Skeletal muscle satellite cell (primary cell): ENCODE results near the gene CALML5.

Experiments used
- H3K27me3 ChIP-seq: 2 replicates; pipeline ENCODE4 v1.7.0; 2013; ENCODE audit warnings: low read length; ENCODE audit not compliant: control insufficient read depth, insufficient read depth
- H3K36me3 ChIP-seq: 2 replicates; pipeline ENCODE4 v1.7.0; 2013; ENCODE audit warnings: mild to moderate bottlenecking, control low read depth, low read length; ENCODE audit not compliant: insufficient read depth
- H3K4me1 ChIP-seq: 2 replicates; pipeline ENCODE4 v1.7.0; 2013; ENCODE audit warnings: low read length; ENCODE audit not compliant: control insufficient read depth, insufficient read depth
- H3K4me2 ChIP-seq: 2 replicates; pipeline ENCODE4 v1.7.0; 2013; ENCODE audit warnings: mild to moderate bottlenecking, low read length
- H3K4me3 ChIP-seq: 2 replicates; pipeline ENCODE4 v1.7.0; 2013; ENCODE audit warnings: low read length
- H3K9ac ChIP-seq: 2 replicates; pipeline ENCODE4 v1.7.0; 2013; ENCODE audit warnings: mild to moderate bottlenecking, low read depth, low read length, moderate library complexity
- H3K9me3 ChIP-seq: replicated peaks from 2 replicates; pipeline ENCODE4 v1.7.0; 2013; ENCODE audit warnings: mild to moderate bottlenecking, control low read depth, low read length

Gene CALML5

GRCh38 chr10:5531558-5532306 is 32.4 kb upstream of the CALML5 start:
- H3K9me3 ChIP-seq = no peaks in the 10 kb centered on the region
- peaks cover 16% of the 10 kb centered on the region for H3K4me1 ChIP-seq
- H3K27me3 ChIP-seq = peaks cover 22% of the 10 kb centered on the region
- no peak overlapping the region for H3K9ac ChIP-seq
- no peak overlapping the region for H3K4me3 ChIP-seq
- no peak overlapping the region for H3K4me2 ChIP-seq
- no peaks in the 10 kb centered on the region for H3K36me3 ChIP-seq

- H3K36me3 ChIP-seq = no peaks in the 10 kb centered on the region
- no peak overlapping the region for H3K4me3 ChIP-seq
- H3K9me3 ChIP-seq = no peaks in the 10 kb centered on the region
- no peak overlapping the region for H3K9ac ChIP-seq
- H3K27me3 ChIP-seq = peaks cover 24% of the 10 kb centered on the region
- peaks cover 16% of the 10 kb centered on the region for H3K4me1 ChIP-seq
- H3K4me2 ChIP-seq = no peak overlapping the region
Measured at GRCh38 chr10:5530846-5531557, 31.6 kb upstream of the CALML5 start.

- Histone ChIP-seq H3K4me3 (no peak overlapping the region), H3K9ac (no peak overlapping the region), H3K4me1 (peaks cover 14% of the 10 kb centered on the region), H3K36me3 (no peaks in the 10 kb centered on the region), H3K4me2 (no peak overlapping the region), H3K27me3 (peaks cover 24% of the 10 kb centered on the region), H3K9me3 (no peaks in the 10 kb centered on the region)
Measured at GRCh38 chr10:5530412-5530806, 31.0 kb upstream of the CALML5 start.

- Histone ChIP-seq H3K4me3 (no peak overlapping the region), H3K27me3 (peaks cover 24% of the 10 kb centered on the region), H3K9me3 (no peaks in the 10 kb centered on the region), H3K4me1 (peaks cover 9% of the 10 kb centered on the region), H3K4me2 (no peak overlapping the region), H3K9ac (no peak overlapping the region), H3K36me3 (no peaks in the 10 kb centered on the region)
Measured at GRCh38 chr10:5529702-5530411, 30.5 kb upstream of the CALML5 start.

- Histone ChIP-seq H3K27me3 (peaks cover 24% of the 10 kb centered on the region), H3K4me2 (no peak overlapping the region), H3K36me3 (no peaks in the 10 kb centered on the region), H3K4me1 (peaks cover 1% of the 10 kb centered on the region), H3K4me3 (no peak overlapping the region), H3K9me3 (no peaks in the 10 kb centered on the region), H3K9ac (no peak overlapping the region)
Measured at GRCh38 chr10:5528989-5529701, 29.8 kb upstream of the CALML5 start.

GRCh38 chr10:5527332-5528200 is 28.2 kb upstream of the CALML5 start:
- Histone ChIP-seq H3K27me3 (peaks cover 17% of the 10 kb centered on the region), H3K9ac (no peak overlapping the region), H3K4me1 (no peaks in the 10 kb centered on the region)

GRCh38 chr10:5526691-5527331 is 27.4 kb upstream of the CALML5 start:
- Histone ChIP-seq H3K4me3 (no peak overlapping the region), H3K9me3 (no peaks in the 10 kb centered on the region), H3K9ac (no peak overlapping the region), H3K4me1 (no peaks in the 10 kb centered on the region), H3K27me3 (peaks cover 18% of the 10 kb centered on the region), H3K36me3 (no peaks in the 10 kb centered on the region), H3K4me2 (no peak overlapping the region)

More at GRCh38 chr10:5527332-5528200, 28.2 kb upstream of the CALML5 start:
- Histone ChIP-seq H3K4me2 (no peak overlapping the region), H3K4me3 (no peak overlapping the region), H3K9me3 (no peaks in the 10 kb centered on the region), H3K36me3 (no peaks in the 10 kb centered on the region)

- Histone ChIP-seq H3K27me3 (peaks cover 21% of the 10 kb centered on the region), H3K4me2 (no peak overlapping the region), H3K9ac (no peak overlapping the region), H3K4me3 (no peak overlapping the region), H3K4me1 (no peaks in the 10 kb centered on the region), H3K9me3 (no peaks in the 10 kb centered on the region), H3K36me3 (no peaks in the 10 kb centered on the region)
Measured at GRCh38 chr10:5525561-5526341, 26.4 kb upstream of the CALML5 start.

GRCh38 chr10:5524641-5525560 is 25.5 kb upstream of the CALML5 start, which contains the start of gene CALML3:
Gene CALML3 (plus strand): TSS chr10:5524961. CDS start chr10:5525086, 125 bp downstream.
- Histone ChIP-seq H3K9ac (no peak within 1 kb of the TSS), H3K27me3 (peaks cover 16% of the 10 kb centered on the region), H3K4me1 (no peaks in the 10 kb centered on the region), H3K4me2 (no peak within 1 kb of the TSS), H3K9me3 (no peaks in the 10 kb centered on the region), H3K36me3 (no peaks in the 10 kb centered on the region), H3K4me3 (no peak within 1 kb of the TSS)
